IPS-NIHi11 (cell line): ENCODE measurements around the gene ACSF3.

Experiments
- DNase-seq: peaks from one replicate; pipeline ENCODE4 v3.0.0; 2012; ENCODE audit warnings: mixed read lengths, low spot score

ACSF3 gene

GRCh38 chr16:89131783-89132182 lies 38.1 kb downstream of the ACSF3 start:
- DNase-seq, result no peak

GRCh38 chr16:89132194-89133005 lies 38.7 kb downstream of the ACSF3 start:
- DNase-seq, result no peak

- no peak for DNase-seq
Measured at GRCh38 chr16:89133457-89134127, 39.9 kb downstream of the ACSF3 start.

DNA sequence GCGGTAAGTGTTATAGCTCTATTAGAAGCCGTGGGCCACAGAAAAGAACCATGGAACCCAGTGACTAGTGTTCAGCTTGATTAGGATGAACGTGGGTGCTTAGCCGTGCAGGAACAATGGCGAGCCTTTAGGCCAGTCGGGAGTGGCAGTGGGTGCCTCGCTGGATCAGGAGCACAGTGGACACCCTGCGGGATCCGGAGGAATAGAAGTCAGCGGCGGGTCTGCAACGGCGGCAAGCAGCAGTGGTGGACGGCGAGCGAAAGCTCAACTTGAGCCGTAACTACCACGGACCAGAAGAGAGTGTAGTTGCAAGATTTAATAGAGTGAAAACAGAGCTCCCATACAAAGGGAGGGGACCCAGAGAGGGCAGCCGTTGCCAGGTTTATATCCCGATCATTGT lies 40.6 kb downstream of the ACSF3 start:
- no peak for DNase-seq

DNA sequence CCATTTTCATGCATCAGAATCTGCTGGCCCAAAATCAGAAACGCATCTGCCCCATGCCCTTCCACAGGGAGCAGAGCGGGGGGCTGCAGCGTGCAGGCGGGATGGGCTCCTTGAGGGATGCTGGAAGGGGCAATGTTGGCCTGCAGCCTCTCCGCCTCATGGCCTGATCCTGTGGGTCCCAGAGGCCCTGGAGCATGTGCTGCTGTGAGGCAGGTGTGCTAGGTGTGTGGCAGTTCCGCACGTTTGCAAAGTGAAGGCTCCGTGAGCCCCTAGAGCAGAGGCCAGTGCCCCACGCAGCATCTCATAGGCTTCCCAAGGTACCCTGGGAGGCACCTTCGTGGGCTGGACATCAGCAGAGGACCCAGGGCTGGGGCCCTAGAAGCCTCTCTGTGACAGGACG lies 41.5 kb downstream of the ACSF3 start:
- DNase-seq, result no peak

DNA sequence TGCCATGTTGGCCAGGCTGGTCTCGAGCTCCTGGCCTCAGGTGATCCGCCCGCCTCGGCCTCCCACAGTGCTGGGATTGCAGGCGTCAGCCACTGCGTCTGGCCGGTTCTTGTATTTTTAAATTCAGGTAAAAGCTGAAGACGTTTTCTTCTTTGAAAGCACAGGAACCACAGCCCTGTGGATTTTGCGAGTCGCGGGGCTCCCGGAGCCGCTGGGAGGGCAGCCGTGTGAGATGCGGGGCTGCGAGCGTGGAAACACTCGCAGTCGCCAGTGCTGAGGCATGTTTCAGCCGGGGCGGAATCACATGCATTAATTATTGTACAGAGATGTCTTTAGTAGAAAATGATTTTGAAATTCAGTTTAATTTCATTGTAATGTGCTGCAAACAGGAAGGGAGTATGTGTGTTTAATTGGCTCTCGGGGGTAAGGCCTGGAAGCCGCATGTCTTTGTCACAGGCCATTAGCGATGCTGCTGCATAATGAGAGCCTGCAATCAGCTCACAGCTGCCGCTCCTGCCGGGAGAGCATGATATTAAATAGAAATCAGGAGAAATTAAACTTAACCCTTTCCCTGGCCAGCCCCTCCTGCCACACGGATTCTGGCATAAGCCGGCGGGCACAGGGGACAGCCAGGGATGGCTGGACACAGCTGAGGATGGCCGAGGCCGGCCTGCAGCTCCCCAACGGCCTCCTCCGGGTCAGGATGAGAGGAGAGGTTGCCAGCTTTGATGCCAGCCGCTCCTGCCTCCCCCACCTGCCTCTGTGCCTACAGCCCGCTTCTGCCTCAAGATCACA lies 42.5 kb downstream of the ACSF3 start:
- DNase-seq, result no peak

GRCh38 chr16:89136931-89137330 lies 43.3 kb downstream of the ACSF3 start:
- no peak for DNase-seq

DNA sequence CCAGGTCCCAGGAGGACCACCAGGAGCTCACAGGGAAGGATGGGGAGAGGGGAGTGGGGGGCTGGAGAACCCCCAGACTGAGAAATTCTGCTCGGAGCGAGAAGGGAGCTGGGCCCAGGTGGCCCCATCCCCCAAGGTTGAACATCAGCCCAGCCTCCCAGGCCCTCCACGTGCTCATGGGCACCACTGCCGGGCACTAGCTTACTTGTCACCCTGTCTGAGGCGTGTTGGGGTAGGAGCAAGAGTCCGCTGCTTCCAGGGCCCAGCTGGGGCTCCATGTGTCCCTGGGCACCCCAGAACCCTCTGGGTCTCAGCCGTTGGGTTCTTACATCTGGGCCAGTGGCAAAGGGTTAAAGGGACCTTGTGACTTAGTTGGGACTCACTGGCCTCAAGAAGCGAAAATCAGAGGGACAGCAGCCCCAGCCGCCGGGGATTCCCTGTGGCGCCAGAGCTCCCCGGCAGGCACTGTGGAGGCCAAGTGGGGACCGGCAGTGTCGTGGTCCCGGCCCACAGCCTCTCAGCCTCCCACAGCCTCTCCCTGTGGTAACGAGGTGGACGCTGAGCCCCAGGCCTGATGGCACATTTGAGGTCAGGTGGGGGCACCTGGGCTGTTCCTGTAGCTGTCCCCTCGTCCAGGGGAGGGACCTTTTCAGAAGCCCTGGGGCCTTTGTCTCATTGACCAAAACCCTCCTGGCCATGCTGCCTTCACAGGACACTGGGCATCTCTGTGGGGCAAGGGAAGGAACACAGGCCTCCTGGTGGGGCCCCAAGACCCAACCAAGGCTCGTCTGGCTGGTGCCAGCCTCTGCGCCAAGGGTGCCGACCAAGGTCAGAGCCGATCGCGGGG lies 44.2 kb downstream of the ACSF3 start:
- DNase-seq, result no peak

DNA sequence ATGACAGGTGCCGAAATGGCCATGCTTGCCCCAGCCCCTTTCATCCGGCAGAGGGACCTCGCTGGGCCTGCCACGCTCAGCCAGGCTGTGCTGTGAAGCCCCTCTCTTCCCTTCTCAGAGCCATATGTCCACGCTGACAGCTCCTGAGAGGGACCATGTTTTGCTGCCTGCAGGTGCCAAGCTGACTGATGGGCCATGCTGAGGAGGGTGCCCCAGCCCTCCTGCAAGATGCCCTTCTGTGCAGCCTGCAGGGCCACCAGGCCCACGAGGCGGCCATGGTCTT lies 44.8 kb downstream of the ACSF3 start:
- DNase-seq, result no peak

- DNase-seq, result no peak
Measured at GRCh38 chr16:89138843-89139520, 45.3 kb downstream of the ACSF3 start.

DNA sequence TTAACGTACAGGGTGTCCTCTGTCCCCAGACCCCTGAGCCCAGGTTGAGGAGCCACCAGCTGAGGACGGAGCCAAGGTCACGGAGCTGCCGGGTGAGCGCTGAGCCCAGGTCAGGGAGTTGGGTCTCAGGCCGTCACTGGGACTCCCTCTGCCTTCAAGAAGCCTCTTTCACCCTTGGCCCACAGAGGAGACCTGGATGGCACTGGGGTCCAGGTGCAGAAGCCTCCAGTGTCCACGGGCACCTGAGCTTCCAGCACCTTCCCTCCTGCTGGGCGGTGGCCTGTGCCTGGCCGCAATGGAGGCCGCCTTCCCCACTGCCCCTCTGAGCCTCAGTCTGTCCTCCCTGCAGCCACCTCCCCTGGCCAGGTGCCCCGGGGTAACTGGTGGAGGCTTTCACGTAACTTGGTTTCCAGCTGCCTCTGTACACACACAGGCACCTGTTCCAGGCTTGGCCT lies 46.3 kb downstream of the ACSF3 start:
- no peak for DNase-seq

DNA sequence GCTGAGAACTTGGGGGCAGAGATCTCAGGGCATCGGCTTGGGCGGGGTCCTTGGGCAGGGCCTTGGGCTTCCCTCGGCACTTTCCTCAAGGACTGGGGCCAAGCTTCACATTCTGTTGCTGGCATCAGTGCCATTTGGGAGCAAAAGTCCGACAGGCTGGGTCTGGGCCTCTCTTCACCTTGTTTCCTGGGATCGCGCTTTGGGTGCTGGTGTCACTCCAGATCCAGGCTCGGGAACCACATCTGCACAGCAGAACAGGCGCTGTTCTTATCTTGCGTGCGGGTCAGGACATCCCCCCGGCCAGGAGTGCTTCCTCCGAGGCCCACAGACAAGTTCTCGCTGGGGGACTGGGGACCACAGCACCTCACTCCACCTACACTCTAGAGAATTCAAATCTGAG lies 46.7 kb downstream of the ACSF3 start:
- no peak for DNase-seq

DNA sequence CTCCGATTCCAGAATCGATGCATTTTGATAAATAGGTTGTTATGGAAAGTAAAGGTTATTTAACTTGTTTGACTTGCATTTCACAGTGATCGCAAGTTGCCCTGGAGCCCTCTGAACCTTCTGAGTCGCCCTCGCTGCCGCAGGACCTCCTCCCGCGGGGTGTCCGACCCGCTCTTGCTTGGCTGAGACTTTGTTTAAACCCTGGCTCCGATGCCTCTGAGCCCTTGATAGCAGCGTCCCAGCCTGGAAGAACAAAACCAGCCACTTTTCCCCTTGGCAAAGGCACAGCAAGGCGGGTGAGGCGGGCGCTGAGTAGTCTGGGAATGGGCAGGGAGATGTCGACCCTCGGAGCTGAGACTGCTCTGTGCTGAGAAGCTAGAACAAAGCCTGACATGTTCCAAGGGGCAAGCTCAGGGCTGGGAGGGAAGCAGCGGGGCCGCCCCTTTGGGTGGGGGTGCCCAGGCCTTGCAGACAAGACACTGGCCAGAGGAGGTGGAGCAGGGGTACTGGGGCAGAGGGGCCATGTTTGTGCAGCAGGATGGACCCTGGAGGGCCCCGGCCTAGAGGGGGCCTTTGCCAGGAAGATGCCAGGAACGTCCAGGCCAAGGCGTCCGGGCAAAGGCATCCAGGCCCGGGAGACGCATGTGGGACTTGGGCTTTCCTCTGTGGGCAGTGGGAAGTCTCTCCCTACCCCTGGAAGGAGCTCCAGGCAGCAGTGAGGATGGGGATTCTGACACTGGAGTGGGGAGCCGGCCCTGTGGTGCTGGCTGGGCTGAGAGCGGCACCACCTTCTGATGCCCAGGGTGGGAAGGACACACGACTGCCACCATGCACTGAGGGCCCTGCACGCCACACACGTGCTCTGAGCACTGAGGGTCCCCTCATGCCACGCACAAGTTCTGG lies 47.6 kb downstream of the ACSF3 start:
- DNase-seq, result no peak

DNA sequence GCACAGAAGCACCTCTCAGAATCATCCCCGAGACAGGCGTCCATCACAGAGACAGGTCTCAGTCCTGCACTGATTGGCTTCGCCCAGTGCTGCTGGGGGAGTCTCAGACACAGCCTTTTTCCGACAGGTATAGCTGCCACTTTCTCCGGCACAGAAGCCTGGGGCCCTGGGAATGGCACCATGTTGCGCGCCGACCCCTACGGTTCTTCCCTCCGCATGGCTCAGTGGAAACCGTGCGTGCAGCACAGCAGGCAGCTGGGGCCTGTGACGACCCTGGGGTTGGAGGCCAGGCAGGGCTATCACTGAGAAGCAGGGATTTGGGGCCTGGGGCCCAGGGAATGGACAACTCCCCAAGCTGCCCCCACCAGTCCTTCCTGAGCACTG lies 48.2 kb downstream of the ACSF3 start:
- DNase-seq, result no peak

DNA sequence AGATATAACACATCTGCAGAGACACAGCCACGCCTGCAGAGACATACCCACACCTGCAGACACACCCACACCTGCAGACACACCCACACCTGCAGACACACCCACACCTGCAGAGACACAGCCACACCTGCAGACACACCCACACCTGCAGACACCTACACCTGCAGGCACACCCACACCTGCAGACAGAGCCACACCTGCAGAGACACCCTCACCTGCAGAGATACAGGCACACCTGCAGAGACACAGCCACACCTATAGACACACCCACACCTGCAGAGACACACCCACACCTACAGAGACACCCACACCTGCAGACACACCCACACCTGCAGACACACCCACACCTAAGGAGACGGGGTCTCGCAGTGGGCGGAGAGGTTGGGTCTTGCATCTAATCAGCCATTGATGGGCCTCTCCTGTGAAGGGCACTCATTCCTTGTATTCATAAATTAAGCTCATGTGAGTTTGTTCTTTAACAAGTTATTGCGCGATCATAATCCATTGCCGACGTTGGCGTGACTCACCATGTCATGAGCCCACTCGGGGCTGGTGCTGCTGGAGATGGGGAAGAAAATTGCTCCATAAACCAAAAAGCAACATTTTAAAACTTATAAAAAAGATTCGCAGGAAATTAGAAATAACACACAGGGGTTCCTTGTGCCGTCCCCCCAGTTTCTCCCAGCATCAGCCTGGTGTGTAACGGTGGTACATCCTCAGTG lies 49.0 kb downstream of the ACSF3 start:
- DNase-seq, result no peak

DNA sequence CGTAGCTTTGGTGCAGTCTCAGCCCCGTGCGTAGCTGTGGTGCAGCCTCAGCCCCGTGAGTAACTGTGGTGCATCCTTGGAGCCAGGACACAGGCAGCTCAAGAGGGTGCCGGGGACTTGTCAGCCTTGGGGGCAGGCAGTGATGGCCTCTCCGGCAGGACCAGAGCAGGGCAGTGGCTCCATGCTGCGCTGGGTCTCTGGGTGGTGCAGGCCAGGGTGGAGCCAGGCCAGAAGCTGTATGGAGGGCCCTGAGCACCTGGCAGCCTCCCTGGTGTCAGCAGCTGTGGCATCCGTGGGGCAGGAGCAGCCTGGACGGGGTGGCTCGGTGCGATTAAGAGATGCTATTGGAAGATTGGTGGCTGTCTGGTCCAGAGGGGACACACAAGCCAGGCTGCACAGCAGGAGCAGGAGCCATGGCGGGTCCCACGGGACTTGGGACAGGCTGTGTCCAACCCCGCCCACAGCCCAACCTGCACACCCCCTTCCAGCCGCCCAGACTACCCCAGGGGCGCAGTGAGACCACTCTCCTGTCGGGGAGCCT lies 49.6 kb downstream of the ACSF3 start:
- no peak for DNase-seq

DNA sequence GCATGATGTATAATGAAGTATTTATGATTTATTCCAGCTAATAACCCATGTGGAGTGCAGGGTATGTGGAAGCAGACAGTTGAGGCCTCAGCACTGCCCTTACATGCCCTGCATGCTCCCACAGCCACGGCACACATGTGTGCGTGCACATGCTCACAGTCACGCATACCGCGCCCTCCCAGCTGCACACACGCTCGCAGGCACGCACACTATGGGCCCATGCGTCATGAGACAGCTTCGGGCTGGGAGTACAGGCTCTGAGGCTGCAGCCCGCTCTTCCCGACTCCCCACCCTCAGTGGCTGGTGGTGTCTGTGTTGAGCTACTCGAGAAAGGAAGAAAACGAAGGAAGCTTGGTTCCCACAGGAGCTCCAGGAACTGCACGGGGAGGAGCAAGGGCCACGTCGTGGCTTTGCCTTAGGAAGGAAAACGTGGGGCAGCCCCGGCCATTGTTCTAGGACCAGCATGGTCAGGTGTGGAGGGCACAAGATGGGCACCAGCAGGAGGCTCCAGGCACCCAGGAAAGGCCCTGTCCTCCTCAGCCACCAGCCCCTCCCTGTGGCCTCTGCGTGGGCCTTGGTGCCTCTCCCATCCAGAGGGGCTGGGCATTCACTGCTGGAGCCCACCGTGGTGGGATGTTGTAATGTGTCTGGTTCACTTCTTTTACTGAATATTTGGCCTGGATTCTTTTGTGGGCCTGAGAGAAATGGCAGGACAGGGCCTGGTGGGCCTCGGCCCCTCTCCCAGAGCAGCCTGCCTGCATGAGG lies 50.4 kb downstream of the ACSF3 start:
- no peak for DNase-seq

DNA sequence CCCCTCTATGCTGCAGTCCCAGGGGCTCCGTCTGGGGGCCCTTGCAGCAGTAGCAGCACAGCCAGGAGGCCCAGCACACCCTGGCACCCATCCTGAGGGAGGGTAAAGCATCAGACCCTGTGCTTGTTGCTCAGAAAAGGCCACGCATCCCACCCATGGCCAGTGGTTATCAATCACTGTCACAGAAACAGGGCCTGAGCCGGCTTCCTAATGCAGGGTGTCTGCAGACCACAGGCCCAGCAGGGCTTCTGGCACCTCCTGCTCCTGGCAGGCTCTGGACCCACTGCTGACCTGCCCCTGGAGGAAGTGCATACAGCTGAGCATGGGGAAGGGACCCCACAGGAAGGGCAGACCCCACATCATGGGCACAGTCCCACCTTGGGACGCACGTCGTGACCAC lies 51.0 kb downstream of the ACSF3 start:
- no peak for DNase-seq
